Progenitor cell of endocrine pancreas (in vitro differentiated cells): Measurements from ENCODE around the gene CALML5. TPM values are rescaled to one million over a fixed set of nuclear protein-coding genes. Genes with fewer than 3 reads are reported as not detected.

Source experiments
- DNase-seq: peaks from one replicate; pipeline ENCODE4 v3.0.0; 2021; ENCODE audit warnings: low spot score; ENCODE audit not compliant: unreplicated experiment
- H3K27ac Mint-ChIP-seq: 2 replicates; pipeline ENCODE4 v1.8.0; 2021; ENCODE audit warnings: mild to moderate bottlenecking, moderate library complexity, mixed read lengths
- H3K27me3 Mint-ChIP-seq: 2 replicates; pipeline ENCODE4 v1.8.0; 2021; ENCODE audit warnings: mixed read lengths
- H3K36me3 Mint-ChIP-seq: 2 replicates; pipeline ENCODE4 v1.8.0; 2022; ENCODE audit warnings: mixed read lengths; ENCODE audit not compliant: insufficient read depth
- H3K4me1 Mint-ChIP-seq: 2 replicates; pipeline ENCODE4 v1.8.0; 2021; ENCODE audit warnings: low read depth, mixed read lengths
- H3K4me3 Mint-ChIP-seq: 2 replicates; pipeline ENCODE4 v1.8.0; 2021; ENCODE audit warnings: low read depth, mild to moderate bottlenecking, moderate library complexity, mixed read lengths
- H3K9me3 Mint-ChIP-seq: 2 replicates; pipeline ENCODE4 v1.8.0; 2021; ENCODE audit warnings: low read depth, mixed read lengths
- CTCF ChIP-seq: fragments of 200-600 bp; sonication (generic); IDR thresholded peaks from one replicate; pipeline ENCODE4 v1.5.0; 2021; ENCODE audit warnings: antibody characterized with exemption, mild to moderate bottlenecking; ENCODE audit not compliant: unreplicated experiment
- total RNA-seq: library from RNA; stranded (reverse); gene quantifications from 2 replicates; pipeline ENCODE4 v1.2.1, GENCODE V29; 2021

The CALML5 gene
- total RNA-seq, 1 donor from 2014 or later: not detected

DNA sequence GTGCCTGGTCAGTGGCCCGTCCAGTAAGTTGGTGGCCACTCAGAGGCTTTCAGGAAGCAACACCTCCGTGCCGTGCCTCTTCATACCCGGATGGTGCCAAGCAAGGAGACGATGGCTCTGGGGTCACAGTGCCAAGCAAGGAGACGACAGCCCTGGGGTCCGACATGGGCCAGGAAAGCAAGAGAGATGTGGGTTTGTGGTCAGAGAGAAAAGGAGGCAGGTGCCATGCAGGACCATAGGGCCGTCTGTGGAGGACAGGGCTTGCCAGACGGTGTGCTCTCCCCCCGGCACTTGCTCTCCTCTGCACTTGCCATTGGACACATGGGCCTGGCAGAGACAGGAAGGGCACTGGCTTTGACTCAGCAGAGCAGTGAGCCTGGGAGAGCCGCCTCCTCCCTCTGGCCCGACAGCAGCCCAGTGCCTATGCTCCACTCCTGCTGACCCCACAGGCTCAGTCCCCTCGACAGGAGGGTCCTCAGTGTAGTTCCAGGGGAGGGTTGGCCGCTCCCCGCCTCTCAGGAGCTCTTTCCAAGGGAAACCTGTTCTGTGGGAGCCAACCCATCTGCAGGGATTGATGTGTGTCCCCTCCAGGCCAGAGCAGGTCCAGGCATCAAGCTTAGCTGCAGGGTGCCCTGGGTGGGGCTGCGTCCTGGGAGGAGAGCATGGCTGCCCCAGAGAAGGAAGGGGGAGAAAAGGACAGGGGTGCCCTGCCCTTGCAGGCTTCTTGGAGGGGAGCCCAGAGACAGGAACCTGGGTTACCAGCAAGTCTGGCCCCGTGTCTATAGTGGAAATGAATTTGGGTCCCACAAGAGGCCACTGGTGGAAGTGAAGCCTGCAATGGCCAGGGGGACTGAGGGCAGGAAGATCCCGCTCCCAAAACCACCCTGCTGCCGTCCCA lies 7.6 kb upstream of the CALML5 start:
- H3K4me1 Mint-ChIP-seq: peaks cover 19% of the 10 kb centered on the region
- H3K27ac Mint-ChIP-seq: no peak overlapping the region
- no peaks in the 10 kb centered on the region for H3K9me3 Mint-ChIP-seq
- no peak for TF ChIP-seq CTCF
- no peak for DNase-seq
- no peaks in the 10 kb centered on the region for H3K36me3 Mint-ChIP-seq
- no peak overlapping the region for H3K4me3 Mint-ChIP-seq
- peaks cover 15% of the 10 kb centered on the region for H3K27me3 Mint-ChIP-seq

DNA sequence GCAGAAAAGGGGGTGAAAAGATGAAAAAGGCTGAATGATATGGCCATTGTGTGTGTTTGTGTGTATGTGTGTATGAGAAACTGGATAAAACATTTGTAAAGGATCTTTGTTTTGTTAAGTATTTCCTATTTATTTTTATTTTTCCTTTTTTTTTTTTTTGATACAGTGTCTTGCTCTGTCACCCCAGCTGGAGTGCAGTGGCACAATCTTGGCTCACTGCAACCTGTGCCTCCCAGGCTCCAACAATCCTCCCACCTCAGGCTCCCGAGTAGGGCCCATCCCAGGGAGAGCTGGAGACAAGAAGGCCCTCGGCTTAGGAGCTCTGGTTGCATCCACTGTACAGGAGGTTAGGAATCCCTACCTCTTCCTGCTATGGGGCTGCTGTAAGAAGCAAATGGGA lies 6.9 kb upstream of the CALML5 start:
- Mint-ChIP-seq H3K4me1 (peaks cover 19% of the 10 kb centered on the region), H3K36me3 (no peaks in the 10 kb centered on the region), H3K9me3 (no peaks in the 10 kb centered on the region), H3K4me3 (no peak overlapping the region), H3K27ac (no peak overlapping the region), H3K27me3 (peaks cover 14% of the 10 kb centered on the region)
- no peak for DNase-seq
- no peak for TF ChIP-seq CTCF

- no peak for DNase-seq
- Mint-ChIP-seq H3K27me3 (peaks cover 17% of the 10 kb centered on the region), H3K4me1 (peaks cover 21% of the 10 kb centered on the region), H3K9me3 (no peaks in the 10 kb centered on the region), H3K36me3 (no peaks in the 10 kb centered on the region), H3K27ac (peak overlapping the region; percentile 88), H3K4me3 (no peak overlapping the region)
- no peak for TF ChIP-seq CTCF
Observed at GRCh38 chr10:5504146-5505072, 5.0 kb upstream of the CALML5 start.

DNA sequence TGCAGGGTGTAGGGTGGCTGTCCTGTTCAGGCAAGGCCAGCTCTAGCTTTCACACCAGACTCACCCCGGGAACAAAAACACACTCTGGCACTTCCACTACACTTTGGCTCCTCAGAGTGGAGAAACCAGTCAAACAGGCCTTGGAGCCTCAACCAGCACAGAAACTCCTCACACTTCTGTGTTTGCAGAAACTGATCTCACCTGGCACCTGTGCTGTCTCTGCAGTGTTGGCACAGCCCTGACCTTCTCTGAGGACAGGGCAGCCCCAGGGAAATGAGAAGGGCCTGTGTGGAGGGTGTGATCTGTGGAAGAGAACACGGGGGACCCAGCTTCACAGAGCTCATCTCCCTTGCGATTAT lies 4.1 kb upstream of the CALML5 start:
- Mint-ChIP-seq H3K4me3 (peak overlapping the region; percentile 14), H3K36me3 (no peaks in the 10 kb centered on the region), H3K27me3 (peaks cover 10% of the 10 kb centered on the region), H3K9me3 (no peaks in the 10 kb centered on the region), H3K4me1 (peaks cover 21% of the 10 kb centered on the region), H3K27ac (peak overlapping the region; percentile 88)
- DNase-seq: no peak
- TF ChIP-seq CTCF: no peak
